Daoy (cell line): ENCODE measurements around the gene SERPINB8. TPM values are rescaled to one million over a fixed set of nuclear protein-coding genes. Genes with fewer than 3 reads are reported as not detected.
"Not testable (repeated sequence)": the region's sequence is repeated elsewhere in the genome, so short reads cannot be mapped to it uniquely, and the experiment has no call there.

Experiments used
- DNase-seq: peaks from one replicate; pipeline ENCODE4 v3.0.0-alpha.2; 2015; ENCODE audit warnings: low read depth
- total RNA-seq: library from RNA; depleted of rRNA; stranded (reverse); fragments of >200 nt; shearing (Covaris generic); gene quantifications from 2 replicates; pipeline ENCODE4 v1.2.3, GENCODE V29; 2014; rRNA removed

SERPINB8 gene, protein sequence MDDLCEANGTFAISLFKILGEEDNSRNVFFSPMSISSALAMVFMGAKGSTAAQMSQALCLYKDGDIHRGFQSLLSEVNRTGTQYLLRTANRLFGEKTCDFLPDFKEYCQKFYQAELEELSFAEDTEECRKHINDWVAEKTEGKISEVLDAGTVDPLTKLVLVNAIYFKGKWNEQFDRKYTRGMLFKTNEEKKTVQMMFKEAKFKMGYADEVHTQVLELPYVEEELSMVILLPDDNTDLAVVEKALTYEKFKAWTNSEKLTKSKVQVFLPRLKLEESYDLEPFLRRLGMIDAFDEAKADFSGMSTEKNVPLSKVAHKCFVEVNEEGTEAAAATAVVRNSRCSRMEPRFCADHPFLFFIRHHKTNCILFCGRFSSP
- total RNA-seq: 29.9 and 37.6 TPM in 2 replicates

DNA sequence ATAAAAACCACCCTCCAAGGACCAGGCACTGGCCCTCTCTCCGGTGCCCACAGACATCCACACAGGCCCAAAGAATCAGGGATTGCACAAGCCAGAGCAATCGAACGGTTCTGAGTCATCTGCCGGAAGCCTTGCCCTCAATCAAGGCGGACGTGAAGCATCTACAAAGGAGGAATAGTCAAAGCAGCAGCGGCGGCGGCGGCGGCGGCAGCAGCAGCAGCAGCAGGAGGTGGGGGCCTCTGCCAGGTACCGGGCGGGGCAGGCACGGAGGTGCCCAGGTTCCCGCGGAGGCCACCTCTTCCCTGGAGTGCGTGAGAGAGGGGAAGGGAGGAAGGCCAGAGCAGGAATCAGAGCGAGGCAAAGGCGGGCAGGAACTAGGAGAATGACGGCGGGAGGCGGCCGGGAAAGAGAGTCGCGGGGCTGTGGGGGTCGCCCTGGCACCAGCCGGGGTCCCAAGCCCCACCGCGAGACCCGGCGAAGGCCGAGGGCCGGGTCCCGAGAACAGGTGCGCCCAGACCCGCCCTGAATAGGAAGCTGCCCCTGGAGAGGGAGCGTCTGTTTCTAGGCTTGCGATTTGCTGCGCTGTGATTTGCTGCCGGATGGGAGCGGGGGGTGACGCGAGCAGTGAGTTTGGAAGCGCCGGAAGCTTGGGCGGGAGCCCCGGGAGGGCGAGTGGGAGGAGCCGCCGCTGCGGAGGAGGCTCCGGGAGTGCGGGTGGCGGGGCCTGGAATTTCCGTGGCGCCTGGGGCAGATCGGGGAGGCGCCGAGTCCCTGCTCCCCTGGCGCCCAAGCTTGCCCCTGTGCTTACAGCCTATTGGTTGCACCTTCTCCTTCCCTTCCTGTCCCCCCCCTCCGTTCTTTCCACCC, at the start of gene SERPINB8:
TSS of gene SERPINB8 (plus strand) at position 140 of the 867 bp plus-strand sequence. CDS start 8,228 bp downstream, outside the sequence.
- peak; percentile 96 for DNase-seq

DNA sequence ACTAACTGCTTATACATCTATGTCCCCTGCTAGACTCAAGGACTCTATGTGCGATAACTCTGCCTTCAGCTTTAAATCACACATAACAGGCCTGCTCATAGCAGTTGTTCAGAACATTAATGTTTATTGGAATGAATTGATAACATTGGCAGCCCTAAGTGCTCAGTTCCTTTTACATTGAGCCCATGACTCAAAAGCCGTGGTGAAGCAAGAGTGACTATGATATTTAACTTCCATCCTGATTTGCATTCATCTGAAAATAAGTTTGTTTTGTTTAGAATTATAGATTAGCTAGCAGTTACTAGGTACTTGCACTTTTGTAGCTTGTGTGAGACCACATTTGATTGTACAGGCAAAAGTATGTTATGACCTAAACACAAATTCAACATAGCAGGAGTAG, 47.8 kb upstream of the SERPINB8 start:
- DNase-seq: no peak

DNA sequence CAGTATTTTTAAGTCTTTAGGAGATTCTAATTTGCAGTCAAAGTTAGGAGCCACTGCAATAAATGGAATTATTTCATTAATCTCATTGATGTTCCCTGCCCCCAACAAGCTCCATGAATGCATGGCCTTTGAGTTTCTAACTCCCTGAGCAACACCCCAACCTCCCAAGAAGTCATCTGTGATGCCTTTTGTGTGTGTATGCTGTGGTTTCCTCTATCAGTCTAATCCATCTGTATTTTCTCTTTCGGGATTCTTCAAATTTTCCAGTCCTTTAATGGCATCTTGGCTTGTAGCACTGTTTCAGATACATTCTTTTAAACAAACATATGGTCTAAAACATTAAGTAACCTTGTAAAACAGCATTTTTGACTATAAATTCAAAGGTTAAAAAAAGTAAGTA, 45.3 kb upstream of the SERPINB8 start:
- no peak for DNase-seq

DNA sequence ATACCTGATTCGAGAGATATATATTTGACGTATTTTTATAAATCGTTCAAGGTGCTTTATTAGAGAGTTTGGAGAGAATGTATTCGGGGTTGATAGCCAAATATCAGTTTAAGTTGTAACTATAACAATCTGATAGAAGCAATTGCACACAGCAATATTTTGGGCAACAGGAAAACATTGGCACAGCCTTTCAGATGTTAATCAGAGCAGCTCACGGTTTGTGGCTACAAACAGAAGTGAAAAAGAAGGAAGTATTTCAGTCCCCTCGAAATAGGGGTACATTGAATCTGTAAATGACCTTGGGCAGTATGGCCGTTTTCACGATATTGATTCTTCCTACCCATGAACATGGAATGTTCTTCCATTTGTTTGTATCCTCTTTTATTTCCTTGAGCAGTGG, 41.5 kb upstream of the SERPINB8 start:
- DNase-seq: no peak

DNA sequence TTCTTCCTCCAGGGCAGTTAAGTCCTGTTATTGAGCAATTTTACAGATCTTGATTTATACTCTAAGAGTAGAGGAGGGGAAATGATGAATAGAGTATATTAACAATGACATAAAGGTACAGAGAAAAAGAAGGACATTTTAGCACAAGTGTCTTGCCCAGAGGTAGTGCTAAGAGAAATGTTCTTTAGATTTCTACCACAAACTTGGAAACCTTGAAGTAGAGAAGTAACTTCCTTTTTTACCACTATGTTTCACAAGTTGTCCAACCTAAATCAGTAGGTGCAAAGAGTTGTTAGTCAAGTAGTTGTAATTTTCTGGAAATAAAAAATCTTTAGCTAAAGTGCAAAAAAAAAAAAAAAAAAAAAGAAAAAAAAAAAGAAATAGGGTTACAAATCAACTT, 40.5 kb upstream of the SERPINB8 start:
- DNase-seq: not testable (repeated sequence)

DNA sequence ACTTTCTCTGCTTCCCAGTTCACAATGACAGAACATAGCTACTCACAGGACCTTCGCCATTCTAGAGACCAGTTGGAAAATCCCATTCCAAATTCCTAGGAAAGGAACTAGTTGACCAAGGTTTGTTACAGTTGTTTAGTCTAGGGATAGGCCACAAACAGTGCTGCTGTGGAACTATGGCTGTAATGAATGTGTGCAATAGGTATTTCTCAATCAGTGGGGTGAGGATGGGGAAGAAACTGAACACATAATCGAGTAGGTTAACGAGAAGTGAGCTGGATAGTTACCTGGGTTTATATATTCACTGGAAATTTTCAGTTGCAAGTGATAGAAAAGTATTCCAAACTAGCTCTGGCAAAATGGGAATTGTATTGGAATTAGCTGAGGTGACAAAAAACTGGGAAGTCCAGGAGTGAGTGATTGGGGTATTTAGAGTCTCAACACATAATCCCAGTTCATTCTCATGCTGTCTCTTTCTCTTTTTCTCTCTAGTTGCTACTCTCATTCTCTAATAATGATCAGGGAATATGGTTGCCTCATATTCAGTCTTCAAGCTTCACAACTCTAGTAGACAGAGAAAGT, 39.0 kb upstream of the SERPINB8 start:
- no peak for DNase-seq

DNA sequence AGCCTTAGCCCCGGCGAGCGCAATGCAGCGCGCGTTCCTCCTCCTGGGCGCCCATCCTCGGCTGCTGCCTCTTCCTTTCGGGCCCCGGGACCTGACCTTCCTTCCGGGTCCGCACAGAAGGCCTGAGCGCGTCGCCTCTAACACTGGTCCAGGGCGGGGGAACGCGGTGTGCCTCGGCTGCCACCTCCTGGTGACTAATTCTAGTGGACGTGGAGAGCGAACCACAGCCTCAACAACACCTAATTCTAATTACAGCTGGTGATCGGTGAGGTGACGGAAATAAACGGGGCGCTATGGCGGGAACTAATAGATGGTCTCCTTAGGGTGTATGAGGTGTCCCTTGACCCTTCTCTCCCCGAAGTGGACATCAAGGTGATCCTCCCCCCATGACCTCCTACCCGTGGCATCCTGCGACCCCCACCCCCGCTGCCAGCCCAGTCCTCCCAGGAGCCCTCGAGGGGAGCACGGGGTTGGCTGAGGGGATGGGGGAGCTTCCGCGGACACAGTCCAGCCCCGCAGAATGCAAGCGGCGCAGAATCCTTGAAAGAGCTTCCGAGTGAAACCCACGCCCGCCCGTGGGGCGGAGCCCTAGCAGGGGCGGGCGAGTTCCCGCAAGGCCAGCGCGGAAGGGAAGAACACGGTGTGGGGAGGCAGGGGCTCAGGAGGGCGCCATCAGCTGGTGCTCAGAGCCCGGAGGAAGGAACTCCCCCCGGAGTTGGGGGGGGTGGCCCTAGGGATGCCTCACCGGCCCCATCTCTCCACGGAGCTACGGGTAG, 33.5 kb upstream of the SERPINB8 start:
- peak; percentile 81 for DNase-seq

DNA sequence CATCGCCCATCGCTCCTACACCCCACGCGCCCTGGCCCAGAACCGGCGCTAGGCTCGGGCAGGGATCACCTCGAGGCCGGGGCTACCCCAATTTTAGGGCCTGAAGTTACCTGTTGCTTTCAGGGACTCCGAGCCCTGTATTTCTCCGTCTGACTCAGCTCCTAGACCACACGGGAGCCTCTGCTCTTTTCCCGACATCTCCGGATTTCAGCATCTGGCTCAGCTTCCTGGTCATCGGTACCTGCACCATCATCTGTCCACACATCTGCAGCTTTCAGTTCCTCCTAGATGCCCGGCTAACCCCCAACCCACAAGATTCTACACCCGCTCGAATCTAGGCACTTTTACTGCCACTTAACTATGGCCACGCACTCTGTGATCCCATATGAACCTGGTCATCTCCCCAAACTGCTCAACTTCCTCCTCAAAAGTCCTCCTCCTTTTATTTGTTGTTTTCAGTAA, 32.9 kb upstream of the SERPINB8 start:
- no peak for DNase-seq

DNA sequence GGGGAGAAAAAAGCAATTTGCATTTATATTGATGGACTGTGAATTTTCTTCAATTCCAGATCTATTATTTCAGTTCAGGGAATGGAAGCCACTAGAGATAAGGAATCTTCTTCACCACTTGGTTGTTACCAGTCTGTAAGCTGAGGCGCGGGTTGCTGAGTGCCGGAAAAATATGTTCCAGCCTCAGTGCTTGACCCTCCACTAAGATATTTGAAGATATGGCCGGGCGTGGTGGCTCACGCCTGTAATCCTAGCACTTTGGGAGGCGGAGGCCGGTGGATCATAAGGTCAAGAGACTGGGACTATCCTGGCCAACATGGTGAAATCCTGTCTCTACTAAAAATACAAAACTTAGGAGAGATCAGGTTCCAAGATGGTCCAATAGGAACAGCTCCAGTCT, 29.9 kb upstream of the SERPINB8 start:
- no peak for DNase-seq

DNA sequence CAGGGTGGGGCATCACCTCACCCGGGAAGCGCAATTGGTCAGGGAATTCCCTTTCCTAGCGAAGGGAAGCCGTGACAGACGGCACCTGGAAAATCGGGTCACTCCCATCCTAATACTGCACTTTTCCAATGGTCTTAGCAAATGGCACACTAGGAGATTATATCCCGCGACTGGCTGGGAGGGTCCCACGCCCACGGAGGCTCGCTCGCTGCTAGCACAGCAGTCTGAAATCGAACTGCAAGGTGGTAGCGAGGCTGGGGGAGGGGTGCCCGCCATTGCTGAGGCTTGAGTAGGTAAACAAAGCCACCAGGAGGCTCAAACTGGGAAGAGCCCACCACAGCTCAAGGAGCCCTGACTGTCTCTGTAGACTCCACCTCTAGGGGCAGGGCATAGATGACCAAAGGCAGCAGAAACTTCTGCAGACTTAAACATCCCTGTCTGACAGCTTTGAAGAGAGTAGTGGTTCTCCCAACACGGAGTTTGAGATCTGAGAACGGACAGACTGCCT, 29.3 kb upstream of the SERPINB8 start:
- DNase-seq: not testable (repeated sequence)

DNA sequence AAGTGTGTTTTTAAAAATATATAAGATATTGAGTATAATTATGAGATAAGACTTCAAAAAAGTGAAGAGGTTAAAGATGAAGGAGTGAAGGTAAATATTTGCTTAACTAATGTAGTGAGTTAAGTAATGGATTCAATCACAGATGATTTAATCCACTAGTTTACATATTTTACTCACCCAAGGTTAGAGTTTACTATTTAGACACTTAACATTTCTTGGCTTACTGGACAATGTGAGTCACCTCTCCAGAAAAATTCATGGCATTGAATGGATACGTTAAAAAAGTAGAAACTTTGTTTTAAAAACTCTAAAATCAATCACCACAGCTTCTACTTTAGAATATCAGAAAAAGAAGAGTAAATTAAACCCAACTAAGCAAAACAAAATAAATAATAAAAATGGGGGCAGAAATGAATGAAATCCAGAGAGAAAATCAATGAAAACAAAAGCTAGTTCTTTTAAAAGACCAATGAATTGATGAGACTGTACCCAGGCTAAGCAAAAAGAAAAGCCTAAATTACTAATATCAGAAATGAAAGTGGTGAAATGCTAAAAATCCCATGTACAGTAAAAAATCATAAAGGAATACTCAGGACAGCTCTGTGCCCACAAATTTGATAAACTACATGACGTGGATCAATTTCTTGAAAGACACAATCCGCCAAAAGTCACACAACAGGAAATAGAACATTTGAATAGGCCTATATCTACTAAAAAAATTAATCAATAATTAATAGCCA, 22.7 kb upstream of the SERPINB8 start:
- DNase-seq: no peak

DNA sequence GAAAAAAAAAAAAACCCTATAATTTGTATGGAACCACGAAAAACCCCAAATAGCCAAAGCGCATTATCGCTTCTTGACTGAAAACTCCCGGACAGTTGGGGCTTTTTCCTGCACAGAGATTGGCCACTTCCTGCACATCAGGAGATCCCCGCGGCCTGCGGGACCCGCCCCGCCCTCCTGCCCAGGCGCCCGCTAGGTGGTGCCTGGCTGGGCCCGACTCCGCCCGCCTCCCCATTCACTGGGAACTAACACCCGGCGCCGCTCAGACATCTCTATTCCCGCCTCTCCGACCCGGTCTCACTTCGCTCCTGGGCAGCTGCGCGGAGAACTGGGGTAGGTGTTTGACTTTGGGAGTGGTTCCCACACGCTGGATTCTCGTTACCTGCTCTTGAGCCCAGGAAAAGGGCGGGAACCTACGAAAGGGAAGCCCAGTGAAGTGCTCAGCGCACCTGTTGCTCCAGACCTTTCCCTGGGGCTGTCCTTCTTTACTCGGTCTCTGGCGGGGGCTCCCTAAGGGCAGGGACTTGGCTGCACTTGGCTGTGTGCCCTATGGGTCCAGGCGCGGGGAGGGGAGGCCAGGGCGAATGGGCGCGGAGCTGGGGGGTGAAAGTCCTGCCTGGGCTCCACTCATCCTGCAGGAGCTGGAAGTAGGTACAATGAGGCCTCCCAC, 20.7 kb upstream of the SERPINB8 start, which contains the start of gene HMSD:
TSS of gene HMSD (plus strand) at position 234 of the 670 bp plus-strand sequence. CDS start 4,155 bp downstream, outside the sequence.
- peak; percentile 70 for DNase-seq

DNA sequence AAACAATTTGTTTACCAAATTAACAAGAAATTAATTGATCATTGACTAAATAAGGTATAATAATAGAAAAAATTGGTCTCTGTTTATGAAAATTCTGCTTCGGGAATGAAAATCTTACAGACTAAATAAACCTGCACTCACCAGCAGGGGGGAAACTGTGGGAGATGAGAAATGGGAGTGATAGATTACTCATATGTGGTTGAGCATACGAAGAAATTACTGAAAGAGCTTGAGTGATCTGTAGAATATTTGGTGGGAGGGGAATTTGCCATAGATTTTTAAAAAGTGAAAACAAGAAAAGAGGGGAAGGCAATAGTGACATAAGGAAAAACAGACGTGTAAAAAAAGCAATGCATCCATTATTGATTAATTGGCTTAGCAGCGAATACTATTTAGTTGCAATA, 18.6 kb upstream of the SERPINB8 start:
- peak; percentile 14 for DNase-seq

DNA sequence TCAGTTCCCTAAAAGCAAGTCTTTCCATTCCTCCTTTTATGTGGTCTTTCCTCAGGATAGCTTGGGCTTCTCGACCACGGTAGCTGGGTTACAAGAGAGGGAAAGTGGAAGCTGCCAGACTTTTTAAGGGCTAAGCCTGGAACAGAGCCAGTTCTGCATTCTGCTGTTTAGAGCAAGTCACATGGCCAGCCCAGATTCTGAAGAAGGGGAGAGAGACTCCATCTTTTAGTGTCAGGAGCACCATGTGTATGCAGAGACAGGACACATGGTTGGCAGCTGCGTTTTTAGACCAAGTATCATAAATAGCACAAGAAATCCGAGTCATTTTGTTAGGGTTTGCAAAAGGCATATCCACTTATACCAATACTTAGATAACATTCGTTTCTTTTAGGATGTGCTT, 16.1 kb upstream of the SERPINB8 start:
- no peak for DNase-seq

DNA sequence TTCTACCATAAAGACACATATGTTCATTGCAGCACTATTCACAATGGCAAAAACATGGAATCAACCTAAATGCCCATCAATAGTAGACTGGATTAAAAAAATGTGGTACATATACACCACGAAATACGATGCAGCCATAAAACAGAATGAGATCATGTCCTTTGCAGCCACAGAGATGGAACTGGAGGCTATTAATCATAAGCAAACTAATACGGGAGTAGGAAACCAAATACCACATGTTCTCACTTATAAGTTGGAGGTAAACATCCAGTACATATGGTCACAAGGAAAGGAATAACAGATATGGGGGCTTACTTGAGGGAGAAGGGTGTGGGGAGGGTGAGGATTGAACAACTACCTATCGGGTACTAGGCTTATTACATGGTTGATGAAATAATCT, 13.1 kb upstream of the SERPINB8 start:
- DNase-seq: no peak

DNA sequence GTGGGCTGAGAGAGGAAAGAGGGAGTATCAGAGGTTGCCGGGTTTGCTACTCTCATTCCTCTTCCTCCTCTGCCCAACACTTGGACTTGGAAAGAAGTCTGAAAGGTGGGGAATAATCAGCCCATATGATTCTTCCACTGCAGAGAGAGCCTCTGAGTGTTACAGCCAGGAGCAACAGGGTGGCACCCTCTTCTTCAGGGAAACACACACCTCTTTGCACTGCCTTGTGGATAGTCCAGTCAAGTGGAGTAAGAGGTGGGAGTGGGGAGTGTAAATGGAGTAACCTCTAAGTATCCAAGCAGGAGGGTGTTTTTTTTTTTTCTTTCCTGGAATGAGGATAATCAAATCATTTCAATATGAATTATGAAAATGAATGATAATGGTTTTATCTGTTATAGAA, 9.0 kb upstream of the SERPINB8 start:
- DNase-seq: no peak

DNA sequence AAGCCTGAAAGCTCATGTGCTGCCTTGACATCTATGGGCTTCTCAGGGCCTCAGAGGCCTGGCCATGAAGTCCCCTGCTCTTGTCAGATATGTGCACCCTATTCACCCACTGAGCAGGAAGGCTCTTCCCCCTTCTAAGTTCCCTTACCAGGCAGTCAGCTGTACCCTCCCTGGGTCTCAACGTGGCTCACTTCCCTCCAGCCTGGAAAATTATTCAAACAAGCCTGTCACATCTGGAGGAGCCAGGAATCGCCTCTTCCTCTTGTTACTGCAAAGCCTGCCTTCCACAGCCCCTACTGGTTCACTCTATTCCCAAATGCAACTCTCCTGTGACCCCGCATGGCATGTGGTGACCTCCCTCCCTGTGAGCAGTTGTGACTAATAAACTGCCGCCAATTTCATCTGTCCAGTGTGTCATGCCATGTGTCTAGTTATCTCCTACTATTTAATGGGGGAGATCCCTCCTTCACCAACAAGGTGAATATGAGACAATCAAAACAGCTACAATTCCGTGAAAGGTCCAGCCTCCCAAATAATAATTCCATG, 8.4 kb upstream of the SERPINB8 start:
- DNase-seq: no peak

DNA sequence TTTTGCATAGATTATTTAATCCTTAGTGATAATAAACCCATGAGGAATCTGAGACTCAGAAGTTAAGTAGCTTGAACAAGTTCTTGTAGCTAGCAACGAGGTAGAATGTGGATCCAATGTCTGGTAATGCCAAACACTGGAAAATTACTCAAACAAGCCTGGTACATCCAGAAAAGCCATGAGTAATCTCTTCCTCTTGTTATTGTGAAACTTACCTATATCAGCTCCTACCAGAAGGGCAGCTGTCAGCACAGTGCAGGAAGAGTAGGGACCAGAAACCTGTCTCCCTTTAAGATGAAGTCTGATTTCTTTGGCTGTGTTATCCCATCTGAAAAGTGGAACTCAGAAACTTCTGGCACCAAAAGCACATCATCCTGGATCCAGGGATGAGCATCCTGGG, 7.7 kb upstream of the SERPINB8 start:
- DNase-seq: no peak

DNA sequence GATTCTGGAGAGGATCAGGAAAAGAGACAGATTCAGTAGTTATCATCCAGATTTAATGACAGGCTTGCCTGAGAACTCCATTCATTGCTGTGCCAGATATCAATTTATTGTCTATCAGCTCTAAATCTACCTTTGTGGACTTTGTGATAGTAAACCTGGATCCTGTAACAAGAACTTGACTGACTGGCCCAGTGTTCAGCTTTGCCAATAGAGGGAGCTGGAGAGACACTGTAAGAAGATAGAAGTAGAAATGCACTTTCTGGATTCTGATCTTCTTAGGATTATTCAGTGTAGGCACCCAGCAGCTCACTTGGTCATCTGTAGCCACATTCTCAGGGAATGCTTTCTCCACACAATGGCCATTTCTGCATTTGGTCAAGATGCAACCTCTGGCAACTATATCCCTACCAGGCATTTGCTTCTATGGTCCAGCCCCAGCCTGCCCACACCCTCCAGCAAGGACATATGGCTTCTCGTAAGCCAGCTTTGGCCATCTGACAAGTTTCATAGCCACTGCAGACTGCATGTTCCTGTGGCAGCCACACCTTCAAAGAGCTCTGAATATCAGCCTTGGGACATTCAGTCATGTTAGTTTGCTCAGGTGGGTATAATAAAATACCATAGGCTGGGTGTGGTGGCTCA, 6.1 kb upstream of the SERPINB8 start:
- peak; percentile 44 for DNase-seq
